Muscle layer of colon (tissue), 2 donors: Measurements from ENCODE around the gene ATP11A.

Experiments used
- H3K27ac ChIP-seq: one replicate; pipeline ENCODE4 v1.7.0; 2013; ENCODE audit warnings: low read depth, mild to moderate bottlenecking, low read length, moderate library complexity
- H3K27me3 ChIP-seq, 2 donors: one replicate each; pipeline ENCODE4 v1.7.0; 2013; ENCODE audit warnings: low read length in 2 of 2, mild to moderate bottlenecking in 2 of 2; ENCODE audit not compliant: insufficient read depth in 2 of 2, control insufficient read depth in 1 of 2
- H3K36me3 ChIP-seq: one replicate; pipeline ENCODE4 v1.7.0; 2013; ENCODE audit warnings: mild to moderate bottlenecking, low read length; ENCODE audit not compliant: insufficient read depth
- H3K4me1 ChIP-seq: one replicate; pipeline ENCODE4 v1.7.0; 2013; ENCODE audit warnings: mild to moderate bottlenecking, low read length; ENCODE audit not compliant: insufficient read depth
- H3K4me3 ChIP-seq, 2 donors: one replicate each; pipeline ENCODE4 v1.7.0; 2013; ENCODE audit warnings: low read length in 2 of 2, low read depth in 1 of 2, mild to moderate bottlenecking in 1 of 2, moderate library complexity in 1 of 2
- H3K9ac ChIP-seq: one replicate; pipeline ENCODE4 v1.7.0; 2013; ENCODE audit warnings: low read length
- H3K9me3 ChIP-seq: one replicate; pipeline ENCODE4 v1.7.0; 2013; ENCODE audit warnings: mild to moderate bottlenecking, low read length
- donor health status: abdominal sarcoma.
- donor health status: Adenocarcinoma of cecum.

ATP11A gene

DNA sequence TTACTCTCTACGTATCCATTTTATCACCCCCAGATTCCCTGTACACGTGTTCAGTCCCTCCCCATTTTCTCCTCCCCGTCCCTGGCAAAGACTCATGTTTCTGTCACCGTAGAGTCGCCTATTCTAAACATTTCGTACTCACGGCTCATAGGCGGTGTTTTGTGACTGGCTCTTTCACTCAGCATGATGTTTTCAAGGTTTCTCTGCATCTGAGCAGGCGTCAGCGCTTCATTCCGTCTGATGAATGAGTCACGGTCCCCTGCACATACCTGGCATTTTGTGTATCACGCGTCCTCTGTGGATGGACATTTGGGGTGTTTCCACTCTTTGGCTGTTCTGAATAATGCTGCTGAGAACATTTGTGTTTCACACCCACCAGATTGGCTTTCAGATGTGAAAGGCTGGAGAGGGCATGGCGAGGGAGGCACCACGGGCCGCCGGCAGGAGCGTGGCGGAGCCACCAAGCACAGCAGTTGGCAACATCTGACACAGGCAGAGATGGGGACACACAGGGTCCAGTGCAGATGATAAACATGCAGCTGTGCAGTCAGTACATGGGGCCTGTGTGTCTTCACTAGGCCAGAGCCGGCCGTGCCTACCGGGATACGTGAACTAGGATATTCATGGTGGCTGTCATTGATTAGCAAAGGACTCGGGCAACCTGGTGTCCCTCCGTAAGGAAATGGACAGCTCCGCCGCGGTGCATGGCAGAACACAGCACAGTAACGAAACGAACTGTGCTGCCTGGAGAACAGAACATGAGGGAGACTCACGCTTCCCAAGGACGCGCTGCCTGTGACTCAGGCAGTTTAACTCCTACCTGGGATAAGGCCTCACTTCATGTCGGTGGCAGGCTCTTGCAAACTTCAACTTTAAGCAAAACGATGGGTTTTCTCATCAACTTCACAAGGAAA, 117.2 kb downstream of the ATP11A start:
- no peaks in the 10 kb centered on the region for H3K4me1 ChIP-seq
- H3K9me3 ChIP-seq, result no peaks in the 10 kb centered on the region
- no peak overlapping the region for H3K4me3 ChIP-seq
- H3K27me3 ChIP-seq, result no peaks in the 10 kb centered on the region
- H3K27ac ChIP-seq, result no peak overlapping the region
- H3K36me3 ChIP-seq, result peaks cover 9% of the 10 kb centered on the region
- H3K9ac ChIP-seq, result no peak overlapping the region

DNA sequence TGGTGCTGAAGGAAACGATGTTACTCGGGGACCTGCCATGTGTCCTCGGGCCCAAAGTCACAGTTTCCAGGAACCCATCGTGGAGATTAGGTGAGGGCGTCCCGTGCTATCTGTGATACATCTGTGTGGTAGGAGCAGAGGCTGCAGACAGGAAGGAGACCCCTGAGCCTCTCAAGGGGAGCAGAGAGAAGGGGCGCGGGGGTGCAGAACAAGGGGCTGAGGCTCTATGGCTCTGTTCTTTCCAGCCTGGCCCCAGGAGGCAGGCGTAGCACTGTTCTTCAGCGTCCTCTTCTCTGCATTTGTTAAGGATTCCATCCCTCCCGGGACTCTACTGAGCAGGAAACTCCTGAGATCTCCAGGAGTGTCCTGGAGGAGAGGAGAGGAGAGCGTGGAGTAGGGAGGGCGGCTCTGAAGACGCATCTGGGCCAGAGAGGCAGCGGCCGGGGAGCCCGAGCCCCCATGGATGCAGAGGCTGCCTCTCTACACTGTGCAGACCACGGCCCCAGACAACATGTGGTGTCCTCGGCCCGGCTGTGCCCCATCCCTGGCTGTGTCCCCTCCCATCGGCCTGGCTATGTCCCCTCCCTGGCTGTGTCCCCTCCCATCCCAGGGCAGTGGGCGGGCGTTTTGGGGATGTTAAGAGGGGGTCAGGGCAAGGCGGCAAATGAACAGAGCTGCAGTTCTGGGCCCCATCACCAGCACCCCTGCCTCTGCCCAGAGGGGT, 118.0 kb downstream of the ATP11A start:
- no peaks in the 10 kb centered on the region for H3K9me3 ChIP-seq
- H3K4me3 ChIP-seq, result no peak overlapping the region
- no peaks in the 10 kb centered on the region for H3K27me3 ChIP-seq
- peaks cover 13% of the 10 kb centered on the region for H3K36me3 ChIP-seq
- no peaks in the 10 kb centered on the region for H3K4me1 ChIP-seq
- H3K9ac ChIP-seq, result no peak overlapping the region
- no peak overlapping the region for H3K27ac ChIP-seq

DNA sequence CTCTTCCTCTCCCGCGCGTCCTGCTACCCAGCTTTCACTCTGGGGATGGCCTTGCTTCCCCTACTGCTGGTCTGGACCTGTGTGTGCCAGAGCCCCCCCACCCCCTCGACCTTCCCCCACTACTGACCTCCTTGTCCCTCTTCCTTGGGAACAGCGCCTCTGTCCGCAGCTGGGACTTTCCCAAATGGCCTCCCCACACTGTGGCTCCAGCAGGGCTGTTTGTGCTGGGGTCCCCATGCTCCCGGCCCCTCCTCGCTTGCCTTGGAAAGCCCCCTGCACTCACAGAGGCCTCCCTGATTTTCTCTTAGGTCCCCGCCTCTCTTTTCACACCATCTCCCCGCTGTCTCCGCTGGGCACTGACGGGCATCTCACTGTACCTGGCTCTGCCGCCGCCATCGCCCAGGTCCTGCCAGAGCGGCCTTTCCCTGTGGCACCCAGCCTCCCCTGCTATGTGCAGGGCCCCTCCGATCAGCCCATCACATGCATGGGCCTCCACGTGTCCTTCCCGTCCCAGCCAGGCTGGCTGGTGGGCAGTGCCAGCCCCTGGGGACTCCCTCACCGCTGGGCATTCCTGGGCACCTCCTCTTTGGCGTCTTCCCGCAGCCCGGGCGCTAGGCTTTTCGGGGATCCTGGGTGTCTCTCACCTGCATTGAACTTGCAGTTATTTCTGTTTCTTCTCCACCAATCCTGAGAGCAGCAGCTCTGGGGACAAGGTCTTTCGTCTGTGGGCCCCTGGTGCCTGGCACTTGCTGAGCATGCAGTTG, 118.7 kb downstream of the ATP11A start:
- no peaks in the 10 kb centered on the region for H3K27me3 ChIP-seq
- no peaks in the 10 kb centered on the region for H3K4me1 ChIP-seq
- peaks cover 15% of the 10 kb centered on the region for H3K36me3 ChIP-seq
- H3K9me3 ChIP-seq, result no peaks in the 10 kb centered on the region
- H3K4me3 ChIP-seq, result no peak overlapping the region
- H3K27ac ChIP-seq, result no peak overlapping the region
- no peak overlapping the region for H3K9ac ChIP-seq

DNA sequence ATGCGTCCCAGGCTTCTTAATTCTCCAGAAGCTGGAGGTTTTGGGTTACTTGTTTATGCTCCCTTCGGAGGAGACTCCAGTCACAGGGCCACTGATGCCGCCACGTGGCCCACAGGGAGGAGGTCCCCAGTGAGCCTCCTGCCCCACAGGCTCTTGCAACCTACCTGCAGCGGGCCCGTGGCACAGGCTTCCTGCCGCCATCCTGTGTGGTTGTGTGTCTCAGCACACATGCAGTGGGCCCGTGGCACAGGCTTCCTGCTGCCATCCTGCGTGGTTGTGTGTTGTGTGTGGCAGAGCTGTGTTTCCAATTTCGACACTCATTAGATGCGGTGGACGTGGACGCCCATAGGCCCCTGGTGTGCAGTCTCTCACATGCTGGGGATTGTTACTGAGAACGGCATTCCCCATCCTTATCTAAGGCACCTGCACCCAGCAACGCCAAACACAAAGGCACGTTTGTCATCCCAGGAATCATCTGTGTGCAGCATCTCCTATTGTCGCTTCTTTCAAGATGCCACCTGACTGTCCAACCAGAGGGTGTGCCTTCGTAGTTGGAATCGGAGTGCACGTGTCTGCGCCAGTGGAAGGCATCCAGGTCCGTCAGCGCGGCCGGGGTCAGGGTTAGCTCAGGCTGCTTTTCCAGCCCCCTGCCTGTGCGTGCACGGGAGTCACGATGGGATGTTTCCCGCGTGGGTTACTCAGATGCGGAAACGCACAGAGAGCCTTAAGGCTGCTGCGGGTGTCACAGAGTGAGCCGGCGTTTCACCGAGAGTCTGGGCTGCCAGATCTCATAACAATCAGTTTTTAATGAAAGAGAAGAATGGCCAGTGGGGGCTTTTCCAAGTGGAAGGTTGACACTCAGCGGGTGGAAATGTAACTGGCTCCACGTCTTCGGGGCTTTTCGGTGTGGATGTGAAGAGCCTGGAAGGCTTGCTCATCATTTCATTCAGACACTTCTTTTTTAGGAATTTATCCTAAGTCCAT, 119.8 kb downstream of the ATP11A start:
- H3K27me3 ChIP-seq, result no peaks in the 10 kb centered on the region
- H3K9me3 ChIP-seq, result no peaks in the 10 kb centered on the region
- no peak overlapping the region for H3K4me3 ChIP-seq
- H3K4me1 ChIP-seq, result no peaks in the 10 kb centered on the region
- peaks cover 15% of the 10 kb centered on the region for H3K36me3 ChIP-seq
- no peak overlapping the region for H3K27ac ChIP-seq
- H3K9ac ChIP-seq, result no peak overlapping the region

DNA sequence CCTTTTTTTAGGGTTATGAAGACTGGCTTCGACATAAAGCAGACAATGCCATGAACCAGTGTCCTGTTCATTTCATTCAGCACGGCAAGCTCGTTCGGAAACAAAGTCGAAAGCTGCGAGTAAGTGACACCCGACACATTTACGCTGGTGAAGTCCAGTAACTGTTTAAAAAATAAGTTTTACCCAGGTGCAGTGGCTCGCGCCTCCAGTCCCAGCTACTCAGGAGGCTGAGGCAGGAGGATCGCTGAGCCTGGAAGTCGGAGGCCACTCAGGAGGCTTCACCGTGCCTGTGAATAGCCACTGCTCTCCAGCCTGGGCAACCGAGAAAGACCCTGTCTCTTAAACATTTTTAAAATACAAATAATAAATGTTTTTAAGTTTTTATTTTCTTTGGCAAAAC, 120.8 kb downstream of the ATP11A start:
- no peaks in the 10 kb centered on the region for H3K27me3 ChIP-seq
- no peak overlapping the region for H3K4me3 ChIP-seq
- no peak overlapping the region for H3K9ac ChIP-seq
- H3K36me3 ChIP-seq, result peaks cover 15% of the 10 kb centered on the region
- no peaks in the 10 kb centered on the region for H3K4me1 ChIP-seq
- no peaks in the 10 kb centered on the region for H3K9me3 ChIP-seq
- H3K27ac ChIP-seq, result no peak overlapping the region

DNA sequence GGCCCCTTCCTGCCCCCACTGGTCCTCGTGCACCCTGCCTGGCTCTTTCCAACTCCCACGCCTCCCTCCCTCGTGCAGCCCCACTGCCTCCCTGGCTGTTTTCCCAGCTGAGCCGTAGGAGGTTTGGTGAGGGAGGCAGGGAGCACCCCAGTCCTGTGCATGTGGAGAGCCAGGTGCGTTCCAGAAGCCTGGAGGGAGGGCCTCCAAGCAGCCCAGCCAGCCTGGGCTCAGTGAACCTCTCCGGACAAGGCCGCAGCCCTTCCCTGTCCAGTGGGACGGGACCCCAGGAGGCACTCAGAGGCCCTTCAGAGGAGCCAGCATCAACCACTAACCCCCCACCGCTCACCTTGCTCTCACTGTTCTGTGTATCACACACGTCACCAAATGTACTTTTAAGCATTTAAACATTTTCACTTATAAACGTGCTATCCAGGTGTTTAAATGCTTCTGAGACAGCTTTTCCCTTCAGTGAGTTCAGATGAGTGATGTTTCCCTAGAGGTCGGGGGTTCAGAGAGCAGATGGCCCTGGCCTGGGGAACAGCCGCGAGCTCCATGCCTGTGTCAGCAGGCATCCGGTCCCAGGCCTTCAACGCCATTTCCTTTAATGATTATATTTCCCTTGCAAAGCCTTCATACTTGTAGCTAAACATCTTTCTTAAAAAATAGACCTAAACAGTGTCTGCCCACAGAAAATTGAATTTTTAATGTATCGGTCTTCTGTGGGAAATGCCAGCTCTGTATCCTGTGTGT, 122.6 kb downstream of the ATP11A start:
- Histone ChIP-seq H3K27ac (no peak overlapping the region), H3K36me3 (peaks cover 16% of the 10 kb centered on the region)

DNA sequence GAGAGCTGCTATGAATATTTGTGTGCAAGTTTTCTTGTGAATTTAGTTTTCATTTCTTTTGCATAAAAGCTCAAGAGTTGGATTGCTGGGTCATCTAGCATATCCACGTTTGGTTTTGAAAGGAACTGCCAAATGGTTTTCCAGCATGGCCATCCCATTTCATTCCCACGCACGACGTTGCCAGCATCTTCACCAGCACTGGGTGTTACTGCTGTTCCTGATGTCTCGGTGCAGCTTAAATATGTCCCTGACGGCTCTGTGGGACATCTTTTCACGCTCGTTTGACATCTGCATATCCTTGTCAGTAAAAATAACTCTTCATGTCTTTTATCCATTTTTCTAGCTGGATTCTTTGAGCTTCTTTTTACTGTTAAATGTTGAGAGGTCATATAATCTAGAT, 123.7 kb downstream of the ATP11A start:
- Histone ChIP-seq H3K36me3 (peaks cover 17% of the 10 kb centered on the region), H3K27me3 (no peaks in the 10 kb centered on the region), H3K4me1 (no peaks in the 10 kb centered on the region), H3K4me3 (no peak overlapping the region), H3K9ac (no peak overlapping the region), H3K9me3 (no peaks in the 10 kb centered on the region), H3K27ac (no peak overlapping the region)

More for the DNA sequence above, 122.6 kb downstream of the ATP11A start:
- H3K9me3 ChIP-seq, result no peaks in the 10 kb centered on the region
- no peak overlapping the region for H3K9ac ChIP-seq
- no peaks in the 10 kb centered on the region for H3K4me1 ChIP-seq
- no peaks in the 10 kb centered on the region for H3K27me3 ChIP-seq
- no peak overlapping the region for H3K4me3 ChIP-seq

DNA sequence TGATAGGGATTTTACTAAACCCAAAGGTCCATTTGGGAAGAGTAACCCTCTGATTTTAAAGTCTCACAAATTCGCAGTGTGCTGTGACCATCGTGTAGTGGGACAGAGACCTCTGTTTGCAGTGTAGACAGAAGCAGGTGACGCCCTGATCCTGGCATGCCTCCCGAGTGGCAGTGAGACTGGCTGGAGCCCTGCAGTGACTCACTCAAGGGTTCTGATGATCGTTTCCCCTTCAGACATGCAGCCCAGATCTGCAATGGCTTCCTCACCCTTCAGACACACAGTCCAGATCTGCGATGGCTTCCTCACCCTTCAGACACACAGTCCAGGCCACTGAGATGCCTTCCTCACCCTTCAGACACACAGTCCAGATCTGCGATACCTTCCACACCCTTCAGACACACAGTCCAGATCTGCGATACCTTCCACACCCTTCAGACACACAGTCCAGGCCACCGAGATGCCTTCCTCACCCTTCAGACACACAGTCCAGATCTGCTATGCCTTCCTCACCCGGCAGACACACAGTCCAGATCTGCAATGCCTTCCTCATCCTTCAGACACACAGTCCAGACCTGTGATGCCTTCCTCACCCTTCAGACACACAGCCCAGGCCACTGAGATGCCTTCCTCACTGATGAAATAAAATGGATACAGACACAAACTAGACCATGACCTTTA, 125.2 kb downstream of the ATP11A start:
- H3K4me1 ChIP-seq, result no peaks in the 10 kb centered on the region
- H3K36me3 ChIP-seq, result peaks cover 20% of the 10 kb centered on the region
- H3K9ac ChIP-seq, result no peak overlapping the region
- H3K27me3 ChIP-seq, result no peaks in the 10 kb centered on the region
- H3K27ac ChIP-seq, result no peak overlapping the region
- no peaks in the 10 kb centered on the region for H3K9me3 ChIP-seq
- H3K4me3 ChIP-seq, result no peak overlapping the region

DNA sequence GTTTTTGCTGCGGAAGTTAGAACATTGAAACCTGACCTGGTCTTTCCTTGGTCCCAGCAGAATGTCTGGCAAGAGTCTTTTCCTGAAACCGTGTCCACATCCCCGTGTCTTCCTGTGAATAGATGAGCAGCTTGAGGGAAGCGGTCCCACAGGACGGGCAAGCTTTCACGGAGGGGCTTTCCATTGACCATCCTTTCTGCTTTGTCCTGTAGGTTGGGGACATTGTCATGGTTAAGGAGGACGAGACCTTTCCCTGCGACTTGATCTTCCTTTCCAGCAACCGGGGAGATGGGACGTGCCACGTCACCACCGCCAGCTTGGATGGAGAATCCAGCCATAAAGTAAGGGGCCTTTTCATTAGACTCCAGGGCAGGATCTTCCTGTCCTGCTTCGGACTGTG, 126.0 kb downstream of the ATP11A start:
- H3K4me1 ChIP-seq, result no peaks in the 10 kb centered on the region
- no peaks in the 10 kb centered on the region for H3K27me3 ChIP-seq
- peaks cover 25% of the 10 kb centered on the region for H3K36me3 ChIP-seq
- H3K9me3 ChIP-seq, result no peaks in the 10 kb centered on the region
- H3K9ac ChIP-seq, result no peak overlapping the region
- no peak overlapping the region for H3K4me3 ChIP-seq
- no peak overlapping the region for H3K27ac ChIP-seq
